ENCODE measurements around the gene GDF2.

The GDF2 gene

DNA sequence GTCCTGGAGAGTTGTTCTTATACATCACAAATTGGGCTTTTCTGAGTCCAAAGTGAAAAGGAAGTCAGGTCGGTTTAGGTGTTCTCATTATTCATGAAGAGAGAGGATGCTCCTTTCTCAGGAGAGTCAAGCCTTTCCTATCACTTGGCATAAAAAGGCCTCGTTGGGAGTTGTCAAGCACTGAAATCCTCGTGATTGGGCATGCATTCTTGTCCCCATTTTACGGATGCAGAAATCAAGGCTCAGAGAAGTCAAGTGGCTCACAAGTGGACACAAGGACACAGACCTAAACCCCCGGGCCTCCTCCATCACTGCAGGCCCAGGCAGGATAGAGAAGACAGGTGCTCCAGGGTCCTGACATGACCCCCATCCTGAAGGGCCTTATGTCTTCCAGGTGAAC is 34.5 kb downstream of the GDF2 start:
- DNase-seq: no peak

DNA sequence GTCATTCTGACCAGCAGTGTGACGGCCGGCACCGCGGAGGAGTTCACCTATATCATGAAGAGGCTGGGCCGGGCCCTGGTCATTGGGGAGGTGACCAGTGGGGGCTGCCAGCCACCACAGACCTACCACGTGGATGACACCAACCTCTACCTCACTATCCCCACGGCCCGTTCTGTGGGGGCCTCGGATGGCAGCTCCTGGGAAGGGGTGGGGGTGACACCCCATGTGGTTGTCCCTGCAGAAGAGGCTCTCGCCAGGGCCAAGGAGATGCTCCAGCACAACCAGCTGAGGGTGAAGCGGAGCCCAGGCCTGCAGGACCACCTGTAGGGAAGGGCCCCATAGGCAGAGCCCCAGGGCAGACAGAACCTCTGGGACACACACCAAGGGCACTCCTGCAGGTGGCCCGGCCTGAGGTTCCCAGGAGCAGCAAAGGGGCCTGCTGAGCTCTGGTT is 34.9 kb downstream of the GDF2 start:
- no peak for DNase-seq

DNA sequence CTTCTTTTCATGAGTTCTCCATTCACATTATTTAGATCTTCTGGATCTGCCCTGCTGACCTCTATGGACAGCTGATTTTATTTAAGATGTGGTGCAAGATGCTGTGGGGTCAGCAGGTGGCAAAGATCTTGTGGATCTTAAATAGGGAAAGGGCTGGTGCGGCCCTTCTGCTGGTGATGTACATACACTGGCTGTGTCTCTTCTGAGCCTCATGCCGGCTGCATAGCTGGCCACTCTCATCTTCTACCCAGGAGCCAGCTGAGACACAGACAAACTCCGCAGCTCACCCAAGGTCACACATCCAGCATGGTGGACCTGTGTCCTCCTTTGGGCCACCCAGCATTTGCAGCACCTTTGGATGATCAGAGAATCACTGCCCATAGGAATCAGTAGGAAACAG is 35.7 kb downstream of the GDF2 start:
- no peak for DNase-seq

DNA sequence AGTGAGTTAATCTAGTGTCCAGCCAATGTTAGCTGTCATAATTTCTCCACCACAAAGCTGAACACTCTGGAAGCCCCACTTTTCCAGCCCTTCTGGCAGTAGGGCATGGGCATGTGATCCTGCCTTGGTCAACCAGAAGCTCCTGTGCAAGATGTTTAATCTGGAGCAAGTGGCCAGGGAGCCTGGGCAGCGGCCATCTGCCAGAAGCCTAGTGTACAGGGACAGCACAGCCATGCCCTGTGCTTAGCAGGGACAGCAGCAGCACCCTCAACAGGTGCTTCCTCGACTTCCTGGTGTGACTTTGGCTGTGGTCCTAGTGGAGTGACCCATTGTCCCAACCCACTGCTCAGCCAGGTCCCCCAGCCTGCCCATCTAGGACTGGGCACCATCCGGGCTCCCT is 36.2 kb downstream of the GDF2 start:
- DNase-seq: no peak

DNA sequence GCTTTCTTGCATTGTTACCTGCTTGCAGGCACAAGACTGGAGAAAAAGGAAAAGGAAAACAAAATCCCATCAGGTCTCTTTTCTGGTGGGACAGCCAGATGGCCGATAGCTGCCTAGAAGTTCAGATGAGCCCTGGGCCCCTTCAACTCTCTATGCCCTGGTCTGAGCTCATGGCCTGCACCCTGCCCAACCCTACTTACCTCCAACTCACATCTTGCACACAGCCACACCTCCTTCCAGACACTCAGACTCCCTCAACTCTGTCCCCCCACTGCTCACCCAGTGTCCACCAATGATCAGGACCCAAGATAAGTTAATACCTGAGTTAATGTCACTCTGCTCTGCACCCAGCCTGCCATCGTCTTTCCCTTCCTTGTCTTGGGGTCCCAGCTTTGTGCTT is 36.8 kb downstream of the GDF2 start:
- no peak for DNase-seq

DNA sequence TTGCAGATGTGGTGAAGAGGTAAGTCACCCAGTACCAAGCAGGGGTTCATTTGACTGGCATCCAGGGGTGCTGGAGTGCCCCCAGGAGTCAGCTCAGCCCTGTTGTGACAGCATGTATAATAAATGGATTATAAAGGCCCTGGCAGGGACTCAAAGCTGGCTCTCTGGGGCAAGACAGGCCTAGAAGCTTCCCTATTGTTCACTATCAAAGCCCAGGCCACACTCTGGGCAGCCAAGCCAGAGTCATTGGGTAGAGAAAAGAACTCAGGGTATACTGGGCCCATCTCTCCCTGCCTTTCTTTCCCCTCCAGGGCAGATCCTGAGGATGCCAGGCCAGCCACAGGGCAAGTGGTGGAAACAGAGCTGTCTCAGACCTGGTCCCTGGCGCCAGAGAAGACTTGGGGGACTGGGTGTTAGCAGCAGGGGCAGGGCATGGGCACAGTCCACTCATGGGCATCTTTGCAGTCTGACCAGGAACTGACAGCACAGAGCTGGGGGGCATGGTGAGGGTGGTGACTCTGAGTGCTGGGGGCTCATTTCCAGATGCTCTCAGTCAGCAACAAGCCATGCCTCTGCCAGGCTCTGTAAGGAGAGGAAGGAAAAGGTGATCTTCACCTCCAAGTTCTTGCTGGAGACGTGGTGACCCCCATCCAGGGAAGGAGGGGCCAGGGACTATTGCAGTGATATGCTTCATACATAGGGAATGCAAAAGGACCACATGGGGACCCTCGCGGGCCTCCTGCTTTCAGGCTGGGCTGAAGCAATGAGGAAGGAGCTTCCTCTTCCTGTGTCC is 37.6 kb downstream of the GDF2 start:
- DNase-seq: no peak

DNA sequence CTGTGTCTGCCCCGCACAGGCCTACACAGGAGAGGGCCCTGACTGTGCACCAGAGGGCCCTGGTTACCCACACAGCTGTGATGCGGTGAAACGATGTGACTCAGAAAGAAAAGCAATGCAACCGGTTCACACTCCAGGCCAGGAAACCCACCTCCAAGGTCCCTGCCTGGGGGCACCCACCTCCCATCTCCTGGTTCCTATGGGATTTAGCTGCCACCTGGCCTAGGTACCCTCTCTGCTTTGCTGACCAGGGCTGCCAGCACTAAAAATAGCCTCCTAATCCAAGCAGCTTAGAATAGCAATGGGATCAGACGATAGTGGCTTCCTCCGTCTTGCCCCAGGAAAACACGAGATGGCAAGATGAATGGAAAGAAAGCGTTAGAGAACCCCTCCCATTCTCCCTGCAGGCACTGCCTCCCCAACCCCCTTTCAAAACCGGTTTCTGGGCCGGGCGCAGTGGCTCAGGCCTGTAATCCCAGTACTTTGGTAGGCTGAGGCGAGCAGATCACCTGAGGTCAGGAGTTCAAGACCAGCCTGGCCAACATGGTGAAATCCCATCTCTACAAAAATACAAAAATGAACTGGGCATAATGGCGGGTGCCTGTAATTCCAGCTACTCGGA is 38.3 kb downstream of the GDF2 start:
- no peak for DNase-seq

DNA sequence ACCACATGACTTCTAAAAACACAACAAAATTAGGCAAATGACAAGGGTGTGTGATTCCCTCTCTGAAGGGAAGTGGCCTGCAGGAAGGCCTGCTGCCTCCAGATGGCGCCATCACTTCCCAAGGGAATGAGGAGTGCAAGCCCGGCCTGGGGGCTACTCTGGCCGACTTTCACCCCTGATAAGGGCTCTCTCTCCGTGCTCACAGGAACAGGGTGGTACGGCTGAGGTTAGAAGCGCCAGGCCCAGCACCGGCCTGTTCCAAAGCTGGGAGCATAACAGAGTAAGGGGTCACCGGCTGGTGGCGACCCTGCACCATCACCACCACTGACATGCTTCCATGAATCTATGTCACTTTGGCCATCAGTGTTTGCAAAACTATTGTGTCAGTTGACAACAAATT is 39.0 kb downstream of the GDF2 start:
- DNase-seq: peak; percentile 72

DNA sequence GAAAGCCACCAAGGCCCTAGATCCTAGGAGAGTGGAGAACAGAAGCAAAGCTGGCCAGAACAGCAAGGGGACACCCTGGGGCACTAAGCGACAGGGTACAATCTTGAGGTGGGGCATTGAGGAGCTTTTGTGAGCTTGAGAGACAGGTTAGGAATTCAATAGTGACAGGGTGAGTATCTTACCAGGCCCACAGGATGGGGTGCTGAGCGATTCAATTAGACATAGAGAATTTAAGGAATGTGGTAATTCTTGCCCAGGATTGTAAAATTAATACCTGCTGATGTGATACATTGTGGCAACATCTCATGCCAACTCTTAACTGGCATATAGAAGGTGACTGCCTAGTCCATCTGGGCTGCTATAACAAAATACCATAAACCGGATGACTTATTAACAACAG is 39.9 kb downstream of the GDF2 start:
- DNase-seq: no peak

DNA sequence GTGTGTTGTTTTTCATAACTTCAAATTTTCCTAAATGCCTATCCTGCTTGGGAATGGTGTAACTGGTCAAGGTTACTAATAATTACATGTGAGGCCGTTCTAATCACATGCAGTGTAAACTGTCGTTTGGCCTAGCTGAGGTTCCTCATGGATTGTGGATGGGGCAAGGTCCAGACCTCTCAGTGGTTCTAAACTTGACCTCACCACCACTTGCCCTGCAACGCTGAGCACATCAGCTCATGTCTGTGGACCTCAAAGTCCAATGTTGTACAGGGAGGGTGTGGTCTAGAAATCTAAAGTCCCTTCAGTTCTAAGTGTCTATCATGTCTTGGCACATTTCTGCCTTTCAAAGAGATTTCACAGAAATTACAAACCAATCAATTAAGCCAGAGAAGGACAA is 41.5 kb downstream of the GDF2 start:
- peak; percentile 51 for DNase-seq

DNA sequence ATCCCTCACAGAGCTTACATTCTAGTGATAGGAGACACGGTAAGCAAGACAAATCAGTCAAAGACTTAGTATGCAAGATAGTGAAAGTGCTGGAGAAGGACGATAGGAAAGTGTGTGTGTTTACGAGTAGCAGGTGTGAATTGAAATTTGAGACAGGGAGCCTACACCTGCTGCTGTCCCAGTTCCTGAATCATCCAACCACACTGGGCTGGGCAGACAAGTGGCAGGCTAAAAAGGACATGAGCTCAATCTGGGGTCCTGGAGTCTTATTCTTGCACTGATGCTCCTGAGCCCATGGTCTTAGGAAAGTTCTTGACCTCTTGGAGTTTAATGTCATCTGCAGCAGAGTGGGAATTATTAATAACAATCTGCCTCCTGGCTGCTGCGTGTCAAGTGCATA is 42.1 kb downstream of the GDF2 start:
- peak; percentile 93 for DNase-seq

DNA sequence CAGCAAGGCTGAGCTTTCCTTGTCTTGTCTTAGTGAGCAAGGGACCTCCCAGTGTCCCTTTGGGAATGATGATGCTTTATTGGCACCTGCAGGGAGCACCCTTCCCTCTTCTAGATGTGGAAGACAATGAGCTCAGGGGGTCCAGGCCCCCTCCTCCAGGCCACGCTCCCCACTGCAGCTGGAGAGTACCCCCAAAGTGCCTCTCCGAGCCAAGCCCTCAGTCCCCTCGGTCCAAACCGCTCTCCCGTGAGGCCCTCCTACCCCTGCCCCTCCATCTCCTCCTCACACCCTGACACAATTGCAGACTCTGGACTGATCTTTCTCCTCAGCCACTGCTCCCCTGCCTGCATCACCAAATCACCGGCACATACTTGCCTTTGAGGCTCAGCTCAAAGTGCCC is 42.7 kb downstream of the GDF2 start:
- DNase-seq: no peak

DNA sequence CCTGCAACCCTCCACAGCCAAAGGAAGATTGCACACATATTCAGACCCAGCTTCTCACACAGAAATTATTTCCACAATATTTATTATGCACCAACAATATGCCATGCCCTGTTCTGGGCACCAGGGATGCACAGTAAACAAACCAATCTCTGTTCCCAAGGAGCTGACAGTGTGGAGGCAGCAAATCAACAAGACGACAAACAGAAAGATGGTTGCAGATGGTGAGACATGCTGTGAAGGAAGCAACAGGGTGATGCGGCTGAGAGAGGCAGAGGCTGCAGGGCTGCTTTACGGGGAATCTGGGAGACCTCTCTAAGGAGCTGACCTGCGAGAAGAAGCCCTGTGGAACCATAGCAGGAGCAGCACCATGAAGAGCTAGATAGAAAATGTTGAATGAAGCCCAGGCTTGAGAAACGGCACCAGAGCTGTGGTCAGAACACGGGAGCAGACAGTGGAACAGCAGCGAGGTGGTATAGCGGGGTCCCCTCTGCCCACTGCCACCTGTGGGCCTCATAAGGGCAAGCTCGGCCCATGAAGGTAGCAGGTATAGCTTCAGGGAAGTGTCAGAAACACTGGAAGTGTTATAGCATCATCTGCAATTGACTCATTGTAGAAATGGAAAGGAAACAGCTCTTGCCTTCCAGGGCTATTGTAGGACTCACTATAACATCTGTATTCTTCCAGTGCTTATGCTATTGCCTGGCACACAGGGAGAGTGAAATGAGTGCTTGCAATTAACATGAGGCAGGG is 43.4 kb downstream of the GDF2 start:
- no peak for DNase-seq

DNA sequence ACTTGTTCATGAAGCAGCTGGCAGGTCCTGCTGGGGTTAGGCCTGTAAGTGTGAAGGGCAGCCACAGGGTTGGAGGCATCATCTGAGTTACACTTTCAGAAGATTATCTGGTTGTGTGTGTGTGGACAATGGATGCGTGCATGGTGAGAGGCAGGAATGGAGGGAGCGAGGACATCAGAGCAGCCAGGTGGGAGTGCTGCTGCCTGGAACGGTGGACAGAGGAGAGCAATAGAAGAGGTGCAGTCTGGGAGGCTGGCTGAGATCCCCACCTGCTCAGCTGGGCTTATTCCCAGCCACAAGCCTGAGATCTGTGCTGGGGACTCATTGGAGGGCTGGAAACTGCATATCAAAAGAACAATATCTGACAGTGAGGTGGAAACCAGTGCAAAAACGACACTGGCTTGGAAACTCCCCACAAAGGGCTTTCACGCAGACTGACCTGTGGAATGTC is 44.0 kb downstream of the GDF2 start:
- DNase-seq: no peak

DNA sequence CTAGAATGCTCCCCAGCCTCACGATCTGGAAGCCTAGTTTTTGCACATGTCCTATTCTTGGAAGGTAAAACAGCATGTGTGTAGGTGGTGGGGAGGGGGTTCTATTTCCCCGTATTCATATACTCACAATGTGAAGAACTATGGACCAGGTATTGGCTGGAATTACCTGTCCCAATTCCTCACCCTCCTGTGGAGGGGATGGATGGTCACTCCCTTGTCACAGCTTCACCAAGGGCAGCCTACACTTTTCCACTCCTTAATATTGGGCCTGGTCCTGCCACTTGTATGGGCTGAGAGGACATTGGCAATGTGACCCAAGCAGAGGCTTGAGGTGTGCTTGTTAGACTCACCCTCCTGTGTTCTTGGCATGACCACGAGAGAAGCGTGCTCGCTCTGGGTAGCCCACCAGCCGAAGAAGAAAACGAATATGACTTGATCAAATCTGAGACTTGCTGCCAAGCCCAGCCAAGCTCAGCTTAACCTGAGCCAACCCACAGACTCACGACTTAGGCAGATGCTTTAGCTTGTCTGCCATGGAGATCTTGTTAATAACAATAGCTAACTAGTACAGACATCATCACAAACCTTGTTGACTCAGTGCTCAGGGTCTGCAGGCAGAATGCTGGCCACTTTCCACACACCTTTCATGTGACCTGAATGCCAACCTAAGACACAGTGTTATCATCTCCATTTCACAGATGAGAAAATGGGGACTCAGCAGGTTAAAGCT is 44.6 kb downstream of the GDF2 start:
- DNase-seq: no peak

DNA sequence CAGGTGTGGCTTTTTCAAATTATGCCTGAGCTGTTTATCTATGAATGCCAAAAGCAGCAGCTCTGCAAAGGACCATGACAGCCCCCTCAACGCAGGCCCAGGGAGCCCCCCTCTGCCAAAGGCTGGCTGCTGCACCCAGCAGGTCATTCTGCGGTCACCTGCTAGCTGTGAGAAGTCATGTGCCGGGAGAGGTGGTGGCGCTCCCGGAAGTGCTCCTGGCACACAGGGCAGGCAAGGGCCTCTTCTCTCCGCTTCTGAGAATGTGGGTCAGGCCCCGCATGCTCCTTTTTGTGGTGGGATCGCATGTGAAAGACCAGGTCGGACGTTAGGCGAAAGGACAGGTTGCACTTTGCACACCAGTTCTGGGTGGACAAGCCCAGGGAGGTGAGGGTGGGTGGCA is 45.4 kb downstream of the GDF2 start:
- DNase-seq: no peak

DNA sequence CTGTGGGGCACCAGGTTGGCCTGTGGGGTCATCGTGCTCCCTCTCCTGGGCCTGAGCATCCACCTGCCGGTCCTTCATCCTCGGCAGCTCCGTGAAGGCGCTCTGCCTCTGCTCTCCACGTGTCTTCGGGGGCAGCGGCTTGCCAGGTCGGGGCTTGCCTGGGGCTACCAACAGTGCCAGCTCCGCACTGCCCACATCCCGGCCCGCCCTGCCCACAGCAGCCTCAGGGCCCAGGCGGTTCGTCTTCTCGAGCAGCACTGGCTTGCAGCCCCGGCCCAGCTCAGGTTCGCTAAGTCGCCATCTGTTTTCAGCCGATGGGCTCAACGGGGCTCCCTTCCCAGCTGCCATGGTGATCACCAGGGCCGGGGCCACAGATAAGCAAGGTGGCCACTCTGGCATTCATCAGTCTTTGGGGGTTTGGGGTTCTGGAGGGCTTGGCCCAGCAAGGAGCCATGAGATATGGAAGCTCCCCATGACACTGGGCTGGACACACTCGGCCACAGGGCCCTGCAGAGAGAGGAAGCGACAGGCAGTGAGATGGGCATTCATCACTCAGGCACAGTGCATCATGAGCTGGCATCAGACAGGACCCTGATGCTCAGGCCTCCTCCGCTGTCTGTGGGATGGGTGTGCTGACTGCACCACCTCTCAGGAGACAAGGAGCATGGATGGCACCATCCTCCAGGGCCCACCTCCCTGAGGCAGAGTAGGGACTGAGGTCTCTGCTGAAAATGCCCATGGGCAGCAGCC is 46.4 kb downstream of the GDF2 start:
- no peak for DNase-seq

DNA sequence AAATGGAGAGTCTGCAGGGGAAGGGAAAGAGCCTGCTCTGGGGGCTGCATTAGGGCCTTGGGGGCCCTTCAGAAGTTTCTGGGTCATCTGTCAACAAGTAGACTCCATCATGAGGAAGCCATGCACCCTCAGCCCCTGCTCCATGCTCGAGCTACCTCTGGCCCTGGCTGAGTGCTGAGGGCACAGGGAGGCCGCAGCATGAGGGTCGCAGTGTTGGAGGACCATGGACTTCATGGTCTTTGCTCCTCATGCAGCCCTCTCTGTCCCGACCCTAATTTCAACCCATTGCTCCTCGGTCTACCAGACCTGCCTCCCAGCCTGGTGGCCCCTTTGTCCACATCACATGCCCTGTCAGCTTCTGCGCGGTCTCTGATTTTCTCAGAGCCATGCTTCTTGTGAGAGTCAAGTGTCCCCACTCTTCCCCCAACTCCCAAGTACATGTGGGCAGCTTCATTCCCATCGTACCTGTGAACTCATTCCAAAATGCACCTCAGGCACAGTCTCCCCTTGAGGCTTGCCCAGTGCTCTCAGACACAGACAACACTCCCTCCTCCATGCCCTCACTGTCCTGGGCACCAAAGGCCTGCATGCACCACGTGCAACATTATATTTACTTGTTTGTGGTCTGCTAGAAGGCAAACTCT is 47.1 kb downstream of the GDF2 start:
- DNase-seq: no peak

DNA sequence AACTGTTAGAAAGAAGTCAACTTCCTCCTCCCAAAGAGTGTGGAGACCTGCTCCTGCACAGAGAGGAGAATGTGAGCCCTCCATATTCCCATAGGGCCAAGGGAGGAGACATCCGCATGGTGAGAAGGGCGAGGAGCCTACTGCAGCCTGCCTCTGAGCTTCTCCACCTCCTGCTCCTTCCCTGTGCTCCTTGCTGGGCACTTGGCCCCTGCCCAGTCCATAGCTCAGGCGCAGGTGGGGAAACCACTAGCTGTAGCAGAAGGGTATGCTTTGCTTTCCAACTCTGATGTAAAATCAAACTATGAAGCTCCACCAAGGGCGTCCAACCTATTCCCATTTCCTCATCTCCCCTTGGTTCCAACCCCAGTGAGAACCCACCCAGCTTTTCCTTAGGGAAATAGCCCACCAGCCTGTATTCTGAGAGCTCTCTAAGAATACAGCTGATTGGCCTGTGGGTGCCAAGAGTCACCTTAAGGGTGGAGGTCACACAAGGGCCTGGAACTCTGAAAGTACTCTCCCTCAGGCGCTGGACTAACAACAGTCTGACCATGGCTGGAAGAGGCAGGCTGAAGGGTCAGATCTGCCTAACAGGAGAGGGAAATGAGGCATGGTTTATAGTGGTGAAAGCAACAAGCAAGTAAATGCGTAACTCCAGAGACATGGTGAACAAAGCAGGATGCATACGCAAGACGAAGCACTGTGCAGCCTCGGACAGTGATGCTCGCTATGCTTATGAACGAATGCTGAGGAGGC is 47.9 kb downstream of the GDF2 start:
- DNase-seq: no peak

DNA sequence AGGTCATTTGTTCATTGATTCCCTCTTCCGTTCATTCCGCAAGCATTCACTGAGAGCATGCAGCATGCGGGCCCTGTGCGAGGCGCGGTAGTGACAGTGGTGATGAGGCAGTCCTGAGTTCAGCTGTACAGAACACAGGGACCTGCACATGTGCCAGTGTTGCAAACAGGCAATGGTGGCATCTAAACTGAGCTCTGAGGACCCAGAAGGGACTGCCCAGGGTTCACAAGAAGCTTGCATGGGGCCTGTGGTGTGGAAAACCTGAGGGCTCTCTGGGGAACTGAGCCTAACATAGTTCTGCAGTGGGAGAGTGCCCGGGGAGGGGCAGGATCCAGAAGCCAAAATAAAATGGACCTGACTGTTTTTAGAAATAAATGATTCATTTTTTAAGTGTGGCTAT is 48.6 kb downstream of the GDF2 start:
- DNase-seq: no peak
